H1 (cell line): ENCODE measurements around the gene BMPR1A. TPM values are rescaled to one million over a fixed set of nuclear protein-coding genes. Genes with fewer than 3 reads are reported as not detected.

ENCODE experiments used
- CTCF ChIA-PET: fragments of 300-600 bp; sonication (Branson Sonifier 250); formaldehyde crosslinking; loops from one replicate; lab custom pipeline; 2021; ENCODE audit not compliant: partially characterized antibody; lab: Charles Lee
- POLR2A ChIA-PET: fragments of 300-600 bp; sonication (Branson Sonifier 250); formaldehyde crosslinking; loops from one replicate; lab custom pipeline; 2021; ENCODE audit warnings: inconsistent platforms; ENCODE audit not compliant: partially characterized antibody; lab: Charles Lee
- DNase-seq, 2 experiments: peaks; one replicate each; pipeline versions ENCODE4 v3.0.0 to v3.0.0-alpha.2; 2010 to 2022; ENCODE audit warnings: low spot score in 2 of 2, low read depth in 1 of 2, mixed read lengths in 1 of 2
- FAIRE-seq: peaks from 2 replicates; lab custom pipeline; 2011; peaks lifted over from hg19 to GRCh38; lab: Jason Lieb, UNC
- H2AFZ ChIP-seq: 2 replicates; pipeline ENCODE4 v1.8.1; 2012; ENCODE audit warnings: low read length, inconsistent platforms
- H2AK5ac ChIP-seq: 2 replicates; pipeline ENCODE4 v1.6.1; 2013; ENCODE audit warnings: low read depth, low read length
- H2BK120ac ChIP-seq: replicated peaks from 2 replicates; pipeline ENCODE3; 2013; ENCODE audit warnings: low read depth, low read length, inconsistent platforms
- H2BK12ac ChIP-seq: 2 replicates; pipeline ENCODE4 v1.6.1; 2013; ENCODE audit warnings: low read depth, low read length
- H2BK15ac ChIP-seq: 2 replicates; pipeline ENCODE4 v1.6.1; 2013; ENCODE audit warnings: low read length
- H2BK20ac ChIP-seq: 2 replicates; pipeline ENCODE4 v1.6.1; 2013; ENCODE audit warnings: low read length
- H2BK5ac ChIP-seq: 2 replicates; pipeline ENCODE4 v1.6.1; 2013; ENCODE audit warnings: low read depth, low read length
- H3K14ac ChIP-seq: 2 replicates; pipeline ENCODE4 v1.6.1; 2013; ENCODE audit warnings: inconsistent platforms; ENCODE audit not compliant: insufficient read length
- H3K18ac ChIP-seq: 2 replicates; pipeline ENCODE4 v1.6.1; 2013; ENCODE audit warnings: low read length; ENCODE audit errors: extremely low read depth
- H3K23ac ChIP-seq: 2 replicates; pipeline ENCODE4 v1.6.1; 2013; ENCODE audit warnings: inconsistent platforms; ENCODE audit not compliant: insufficient read length
- H3K23me2 ChIP-seq: 2 replicates; pipeline ENCODE4 v1.6.1; 2013; ENCODE audit warnings: low read depth, low read length
- H3K27ac ChIP-seq: 2 replicates; pipeline ENCODE4 v1.6.1; 2011; ENCODE audit warnings: low read depth, low read length, inconsistent platforms
- H3K27me3 ChIP-seq, 4 experiments: replicated peaks in 1 of 4; 1 replicate in 1 of 4; 2 replicates in 3 of 4; pipeline versions ENCODE4 v1.6.1 to v1.8.1; 2011 to 2013; ENCODE audit warnings: low read length in 3 of 4, mild to moderate bottlenecking in 3 of 4, inconsistent platforms in 2 of 4, mixed read lengths in 2 of 4, moderate library complexity in 1 of 4; ENCODE audit not compliant: control insufficient read depth in 3 of 4, insufficient read depth in 3 of 4; ENCODE audit errors: extremely low read depth in 1 of 4
- H3K36me3 ChIP-seq, 4 experiments: 2 replicates each; pipeline versions ENCODE4 v1.6.1 to v1.8.1; 2011 to 2013; ENCODE audit warnings: mild to moderate bottlenecking in 4 of 4, low read length in 3 of 4, moderate library complexity in 2 of 4, control low read depth in 1 of 4, inconsistent platforms in 1 of 4; ENCODE audit not compliant: insufficient read depth in 4 of 4, control insufficient read depth in 2 of 4
- H3K4ac ChIP-seq: replicated peaks from 2 replicates; pipeline ENCODE3; 2013; ENCODE audit warnings: low read length, low read depth, mixed read lengths, inconsistent platforms; ENCODE audit not compliant: insufficient read length
- H3K4me1 ChIP-seq, 4 experiments: replicated peaks in 1 of 4; 1 replicate in 1 of 4; 2 replicates in 3 of 4; pipeline versions ENCODE4 v1.6.1 to v1.8.1; 2011 to 2013; ENCODE audit warnings: low read length in 3 of 4, inconsistent platforms in 2 of 4, mixed read lengths in 1 of 4; ENCODE audit not compliant: insufficient read depth in 4 of 4, control insufficient read depth in 3 of 4
- H3K4me2 ChIP-seq, 2 experiments: 2 replicates each; pipeline versions ENCODE4 v1.6.1 to v1.8.1; 2011 to 2013; ENCODE audit warnings: low read depth in 2 of 2, low read length in 2 of 2, control low read depth in 1 of 2, inconsistent platforms in 1 of 2, mild to moderate bottlenecking in 1 of 2; ENCODE audit not compliant: insufficient read depth in 1 of 2
- H3K4me3 ChIP-seq, 4 experiments: fragments of 200-600, 300-600 bp in 1 of 4; sonication (generic), shearing (Covaris generic), sonication (Bioruptor Twin) in 1 of 4; 2 replicates each; pipeline versions ENCODE4 v1.5.1 to v1.8.1; 2011 to 2016; ENCODE audit warnings: low read length in 4 of 4, low read depth in 3 of 4, control low read depth in 2 of 4, inconsistent platforms in 2 of 4, mild to moderate bottlenecking in 2 of 4, mixed read lengths in 1 of 4, moderate library complexity in 1 of 4; ENCODE audit not compliant: insufficient read depth in 2 of 4; ENCODE audit errors: extremely low read depth in 1 of 4
- H3K56ac ChIP-seq: replicated peaks from 2 replicates; pipeline ENCODE3; 2013; ENCODE audit warnings: low read depth, mild to moderate bottlenecking, mixed read lengths, low read length, inconsistent platforms; ENCODE audit not compliant: insufficient read length
- H3K79me1 ChIP-seq: 2 replicates; pipeline ENCODE4 v1.6.1; 2013; ENCODE audit warnings: low read depth, low read length, control low read depth
- H3K79me2 ChIP-seq, 2 experiments: 2 replicates each; pipeline versions ENCODE4 v1.6.1 to v1.8.1; 2012 to 2013; ENCODE audit warnings: low read length in 2 of 2, mild to moderate bottlenecking in 2 of 2, inconsistent platforms in 1 of 2; ENCODE audit not compliant: insufficient read depth in 2 of 2, control insufficient read depth in 1 of 2
- H3K9ac ChIP-seq, 4 experiments: replicated peaks in 1 of 4; 1 replicate in 1 of 4; 2 replicates in 3 of 4; pipeline versions ENCODE4 v1.6.1 to v1.8.1; 2011 to 2013; ENCODE audit warnings: low read depth in 3 of 4, low read length in 3 of 4, control low read depth in 2 of 4, mild to moderate bottlenecking in 2 of 4, moderate library complexity in 2 of 4, inconsistent platforms in 1 of 4; ENCODE audit errors: extremely low read depth in 1 of 4
- H3K9me3 ChIP-seq, 2 experiments: 2 replicates each; pipeline versions ENCODE4 v1.6.1 to v1.8.1; 2012 to 2013; ENCODE audit warnings: mild to moderate bottlenecking in 2 of 2, moderate library complexity in 2 of 2, control low read depth in 1 of 2, inconsistent platforms in 1 of 2, low read depth in 1 of 2, low read length in 1 of 2, mixed read lengths in 1 of 2; ENCODE audit not compliant: insufficient read depth in 2 of 2
- H4K20me1 ChIP-seq, 2 experiments: replicated peaks in 1 of 2; 2 replicates each; pipeline versions ENCODE3 to v1.8.1; 2011 to 2013; ENCODE audit warnings: inconsistent platforms in 2 of 2, low read length in 2 of 2, mild to moderate bottlenecking in 1 of 2; ENCODE audit not compliant: insufficient read depth in 2 of 2, control insufficient read depth in 1 of 2
- H4K5ac ChIP-seq: 2 replicates; pipeline ENCODE4 v1.6.1; 2013; ENCODE audit warnings: low read length, low read depth, mixed read lengths, inconsistent platforms; ENCODE audit not compliant: insufficient read length
- H4K8ac ChIP-seq: 2 replicates; pipeline ENCODE4 v1.8.0; 2013; ENCODE audit warnings: mild to moderate bottlenecking, moderate library complexity, low read length, inconsistent platforms; ENCODE audit not compliant: insufficient read depth; ENCODE audit errors: extremely low read depth
- H4K91ac ChIP-seq: replicated peaks from 2 replicates; pipeline ENCODE3; 2013; ENCODE audit warnings: low read length, mixed read lengths, inconsistent platforms; ENCODE audit not compliant: insufficient read length
- BCL11A ChIP-seq, 2 experiments: IDR thresholded peaks; one replicate each; pipeline ENCODE4 v1.6.1; 2011; ENCODE audit warnings: low read depth in 2 of 2, low read length in 2 of 2, mild to moderate bottlenecking in 2 of 2
- CREB1 ChIP-seq: IDR thresholded peaks from 2 replicates; pipeline ENCODE4 v1.6.1; 2012; ENCODE audit warnings: inconsistent platforms
- GTF2F1 ChIP-seq: IDR thresholded peaks from 2 replicates; pipeline ENCODE4 v1.6.1; 2012; ENCODE audit warnings: low read depth, low read length, improper control_type of control experiment, borderline replicate concordance
- JUND ChIP-seq: IDR thresholded peaks from 2 replicates; pipeline ENCODE4 v1.6.1; 2011; ENCODE audit warnings: mild to moderate bottlenecking, improper control_type of control experiment, low read length
- KDM1A ChIP-seq: fragments of 200-600, 300-600 bp; sonication (generic); IDR thresholded peaks from 2 replicates; pipeline ENCODE4 v1.7.1; 2016; ENCODE audit warnings: mild to moderate bottlenecking, low read length, borderline replicate concordance
- MAFK ChIP-seq: IDR thresholded peaks from 2 replicates; pipeline ENCODE4 v1.6.1; 2012; ENCODE audit warnings: low read depth, mild to moderate bottlenecking, improper control_type of control experiment, low read length
- NRF1 ChIP-seq: IDR thresholded peaks from 2 replicates; pipeline ENCODE4 v1.6.1; 2011; ENCODE audit warnings: mild to moderate bottlenecking, low read depth, low read length, improper control_type of control experiment
- PHF8 ChIP-seq: fragments of 200-600 bp; sonication (generic); conservative IDR thresholded peaks from 2 replicates; pipeline ENCODE4 v1.7.1; 2012; ENCODE audit warnings: low read depth, mild to moderate bottlenecking, inconsistent platforms, low read length, moderate library complexity
- POLR2A ChIP-seq, 2 experiments: IDR thresholded peaks; 1 replicate in 1 of 2; 2 replicates in 1 of 2; pipeline ENCODE4 v1.6.1; 2011; ENCODE audit warnings: low read depth in 2 of 2, low read length in 2 of 2, mild to moderate bottlenecking in 2 of 2; ENCODE audit errors: control extremely low read depth in 1 of 2
- RAD21 ChIP-seq, 2 experiments: IDR thresholded peaks in 1 of 2; conservative IDR thresholded peaks in 1 of 2; 2 replicates each; pipeline ENCODE4 v1.6.1; 2011; ENCODE audit warnings: low read depth in 2 of 2, low read length in 2 of 2, improper control_type of control experiment in 1 of 2, inconsistent platforms in 1 of 2, mild to moderate bottlenecking in 1 of 2, moderate library complexity in 1 of 2
- RFX5 ChIP-seq: IDR thresholded peaks from 2 replicates; pipeline ENCODE4 v1.6.1; 2011; ENCODE audit warnings: low read depth, low read length, improper control_type of control experiment, borderline replicate concordance
- SIN3A ChIP-seq, 2 experiments: IDR thresholded peaks in 1 of 2; conservative IDR thresholded peaks in 1 of 2; 2 replicates each; pipeline ENCODE4 v1.6.1; 2011 to 2012; ENCODE audit warnings: low read length in 2 of 2, improper control_type of control experiment in 1 of 2, low read depth in 1 of 2, mild to moderate bottlenecking in 1 of 2
- SIX5 ChIP-seq: IDR thresholded peaks from 2 replicates; pipeline ENCODE4 v1.6.1; 2011; ENCODE audit warnings: mild to moderate bottlenecking, low read depth, low read length
- TEAD4 ChIP-seq: IDR thresholded peaks from 2 replicates; pipeline ENCODE4 v1.6.1; 2012; ENCODE audit warnings: low read depth, low read length, inconsistent platforms, mixed read lengths
- YY1 ChIP-seq: IDR thresholded peaks from 2 replicates; pipeline ENCODE4 v1.6.1; 2011; ENCODE audit warnings: low read depth, mild to moderate bottlenecking, low read length
- WGBS, 2 experiments: shearing (Covaris generic) in 1 of 2; methylation state at CpG; one replicate each; pipeline versions ENCODE4 v1.1.6 to v1.1.7; 2013 to 2015; ENCODE audit warnings: low lambda C conversion rate in 2 of 2, mixed read lengths in 2 of 2, inconsistent platforms in 1 of 2, low coverage in 1 of 2, missing lambda C conversion rate in 1 of 2; ENCODE audit not compliant: insufficient replicate concordance in 2 of 2, insufficient coverage in 1 of 2, insufficient read length in 1 of 2; ENCODE audit errors: extremely low coverage in 1 of 2, missing lambda C conversion rate in 1 of 2; 5-methylcytosine and 5-hydroxymethylcytosine counted together
- polyA plus RNA-seq, 7 experiments: library from polyadenylated mRNA; depleted of rRNA in 3 of 7; stranded (reverse) in 5 of 7; unstranded in 2 of 7; fragments of >200 nt in 5 of 7; fragments of 200-250 nt in 2 of 7; gene quantifications; 1 replicate in 5 of 7; 2 replicates in 1 of 7; 4 replicates in 1 of 7; pipeline versions ENCODE4 v1.2.1 to v1.2.3, GENCODE V29; 2011 to 2013; ENCODE audit warnings: missing spikeins in 2 of 7, mixed read lengths in 2 of 7
- total RNA-seq: library from RNA; stranded (reverse); fragmentation: NEBNext Ultra II Directional; extraction: Animal tissue kit (Norgen Biotek cat#: 25700); gene quantifications from 2 replicates; pipeline ENCODE4 v1.2.1, GENCODE V29; 2021

The BMPR1A gene
- total and polyA plus RNA-seq, 2 of the 8 experiments (the other 6 are each of a cell fraction or from before 2014, with no cell fraction given), result 34.4 to 129 TPM

GRCh38 chr10:86726677-86726999 is 29.8 kb upstream of the BMPR1A start:
- no peak overlapping the region for H3K4ac ChIP-seq
- no peak overlapping the region for H3K14ac ChIP-seq
- H3K4me2 ChIP-seq, result no peak overlapping the region
- no peak overlapping the region for H3K56ac ChIP-seq
- H3K23ac ChIP-seq, result no peak overlapping the region
- no peaks in the 10 kb centered on the region for H3K27me3 ChIP-seq
- no peak overlapping the region for H3K4me3 ChIP-seq
- TF ChIP-seq GTF2F1 (no peak), JUND (no peak), RAD21 (IDR thresholded peaks at IDR 0.05 in 1 of 2, conservative IDR thresholded peaks at IDR 0.05 in 1 of 2; ENCODE audit: low read depth in 2 of 2, low read length in 2 of 2) (no peak), SIN3A (conservative IDR thresholded peaks at IDR 0.05 in 1 of 2, IDR thresholded peaks at IDR 0.05 in 1 of 2; ENCODE audit: low read depth in 1 of 2, low read length in 2 of 2) (no peak), MAFK (no peak), TEAD4 (no peak), KDM1A (no peak), POLR2A (IDR thresholded peaks at IDR 0.05; ENCODE audit: control extremely low read depth in 1 of 2, low read depth in 2 of 2, low read length in 2 of 2) (no peak), SIX5 (no peak), NRF1 (no peak), RFX5 (no peak), YY1 (no peak), PHF8 (no peak), CREB1 (no peak), BCL11A (IDR thresholded peaks at IDR 0.05; ENCODE audit: low read depth in 2 of 2, low read length in 2 of 2) (no peak)
- H2BK12ac ChIP-seq, result no peak overlapping the region
- H3K36me3 ChIP-seq, result no peaks in the 10 kb centered on the region
- H2BK120ac ChIP-seq, result no peak overlapping the region
- H4K20me1 ChIP-seq, result no peaks in the 10 kb centered on the region
- no peak overlapping the region for H2BK20ac ChIP-seq
- no peak for DNase-seq
- no peak for FAIRE-seq
- no peaks in the 10 kb centered on the region for H3K79me2 ChIP-seq
- POLR2A ChIA-PET, result no interaction called here
- no peaks in the 10 kb centered on the region for H3K79me1 ChIP-seq
- no peak overlapping the region for H3K18ac ChIP-seq
- no peaks in the 10 kb centered on the region for H3K4me1 ChIP-seq
- no peak overlapping the region for H2AK5ac ChIP-seq
- 81% methylated on average over 1 of the region's 1 CpG; no CpG with 5 or more reads in 1 of the 2 experiments for WGBS, 2 experiments
- no peaks in the 10 kb centered on the region for H3K23me2 ChIP-seq
- no peak overlapping the region for H2BK15ac ChIP-seq
- H3K9ac ChIP-seq, result no peak overlapping the region
- no peak overlapping the region for H4K91ac ChIP-seq
- CTCF ChIA-PET, result interaction anchor here (0.6 kb wide), 1 partner anchor 239 kb away, joined by 3 read pairs; no protein-coding TSS in a partner anchor
- no peak overlapping the region for H2BK5ac ChIP-seq
- no peaks in the 10 kb centered on the region for H3K9me3 ChIP-seq
- no peak overlapping the region for H4K8ac ChIP-seq
- no peak overlapping the region for H2AFZ ChIP-seq
- no peak overlapping the region for H3K27ac ChIP-seq
- H4K5ac ChIP-seq, result no peak overlapping the region
